Activated CD8-positive, alpha-beta memory T cell treated with anti-CD3 and anti-CD28 coated beads for 24 hours (primary cell): ENCODE measurements around the gene NYNRIN.
"Not testable (repeated sequence)": the region's sequence is repeated elsewhere in the genome, so short reads cannot be mapped to it uniquely, and the experiment has no call there.

Experiments used
- DNase-seq: peaks from one replicate; pipeline ENCODE4 v3.0.0-alpha.2; 2020

The NYNRIN gene

DNA sequence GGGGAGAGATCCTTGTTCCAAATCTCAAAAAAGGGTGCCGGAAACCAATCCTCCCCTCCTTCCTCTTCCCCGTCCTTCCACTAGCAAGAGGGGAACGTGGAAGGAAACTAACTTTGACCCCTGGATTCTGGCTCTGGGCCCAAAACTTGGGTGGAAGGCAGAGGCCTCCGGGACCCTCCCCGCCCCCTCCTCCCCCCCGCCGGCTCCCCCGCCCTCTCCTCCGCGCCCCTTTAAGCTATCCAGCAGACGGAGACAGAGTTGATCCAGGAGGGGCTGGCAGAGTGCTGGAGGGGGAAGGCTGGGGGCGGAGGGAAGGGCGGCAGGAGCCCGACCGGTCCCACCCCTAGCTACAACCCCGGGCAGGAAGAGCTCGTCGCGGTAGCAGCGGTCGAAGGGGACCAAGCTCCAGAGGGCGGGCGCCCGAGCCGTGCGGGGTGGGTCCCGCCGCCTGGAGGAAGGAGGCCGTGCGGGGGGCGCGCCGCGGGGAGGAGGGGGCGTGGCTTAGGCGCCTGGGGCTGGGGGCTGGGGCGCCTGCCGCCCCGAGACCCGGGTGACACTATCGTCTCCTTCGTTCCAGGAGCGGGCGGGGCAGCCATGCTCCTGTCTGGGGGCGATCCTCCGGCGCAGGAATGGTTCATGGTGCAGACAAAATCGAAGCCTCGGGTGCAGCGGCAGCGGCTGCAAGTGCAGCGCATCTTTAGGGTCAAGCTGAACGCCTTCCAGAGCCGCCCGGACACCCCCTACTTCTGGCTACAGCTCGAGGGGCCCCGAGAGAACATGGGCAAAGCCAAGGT is at the start of gene NYNRIN:
TSS of gene NYNRIN (plus strand) at position 351 of the 794 bp plus-strand sequence. CDS start at position 595, 244 bp downstream.
- DNase-seq: peak; percentile 65

DNA sequence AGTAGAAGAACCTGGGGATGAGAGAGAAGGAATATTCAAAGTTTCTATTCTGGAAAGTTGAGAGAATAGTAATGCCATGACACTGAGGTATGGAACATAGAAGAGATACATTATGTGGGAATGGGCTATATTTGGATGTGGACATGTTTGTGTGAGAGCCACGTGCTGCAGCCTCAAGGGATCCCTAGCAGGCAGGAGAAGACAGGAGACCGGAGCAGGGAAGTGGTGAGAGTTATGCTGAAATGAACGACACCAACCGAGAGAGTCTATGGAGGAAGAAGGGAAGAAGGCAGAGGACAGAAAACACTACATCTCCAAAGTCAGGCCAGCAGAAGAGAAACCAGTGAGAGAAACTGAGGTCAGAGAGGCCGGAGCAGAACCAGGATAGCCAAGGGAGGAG is 49.1 kb upstream of the NYNRIN start:
- no peak for DNase-seq

DNA sequence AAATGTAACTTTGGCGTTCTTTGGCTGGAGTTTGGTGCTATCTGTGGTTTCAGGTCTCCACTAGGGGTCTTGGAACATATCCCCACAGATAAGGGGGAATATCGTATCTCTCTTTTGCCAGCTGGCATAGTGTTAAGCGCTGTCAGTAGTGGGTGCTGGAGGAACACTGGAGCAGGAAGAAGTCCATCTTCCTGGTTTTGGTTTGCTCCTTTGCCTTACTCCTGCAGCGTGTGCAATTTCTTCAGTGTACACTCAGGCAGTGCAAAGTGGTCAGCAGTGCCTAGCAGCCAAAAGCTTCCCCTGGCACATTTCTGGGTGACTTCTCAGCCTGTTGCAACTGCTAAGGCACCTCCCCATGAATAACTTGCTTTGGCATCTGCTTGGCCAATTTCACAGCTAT is 47.3 kb upstream of the NYNRIN start:
- no peak for DNase-seq

DNA sequence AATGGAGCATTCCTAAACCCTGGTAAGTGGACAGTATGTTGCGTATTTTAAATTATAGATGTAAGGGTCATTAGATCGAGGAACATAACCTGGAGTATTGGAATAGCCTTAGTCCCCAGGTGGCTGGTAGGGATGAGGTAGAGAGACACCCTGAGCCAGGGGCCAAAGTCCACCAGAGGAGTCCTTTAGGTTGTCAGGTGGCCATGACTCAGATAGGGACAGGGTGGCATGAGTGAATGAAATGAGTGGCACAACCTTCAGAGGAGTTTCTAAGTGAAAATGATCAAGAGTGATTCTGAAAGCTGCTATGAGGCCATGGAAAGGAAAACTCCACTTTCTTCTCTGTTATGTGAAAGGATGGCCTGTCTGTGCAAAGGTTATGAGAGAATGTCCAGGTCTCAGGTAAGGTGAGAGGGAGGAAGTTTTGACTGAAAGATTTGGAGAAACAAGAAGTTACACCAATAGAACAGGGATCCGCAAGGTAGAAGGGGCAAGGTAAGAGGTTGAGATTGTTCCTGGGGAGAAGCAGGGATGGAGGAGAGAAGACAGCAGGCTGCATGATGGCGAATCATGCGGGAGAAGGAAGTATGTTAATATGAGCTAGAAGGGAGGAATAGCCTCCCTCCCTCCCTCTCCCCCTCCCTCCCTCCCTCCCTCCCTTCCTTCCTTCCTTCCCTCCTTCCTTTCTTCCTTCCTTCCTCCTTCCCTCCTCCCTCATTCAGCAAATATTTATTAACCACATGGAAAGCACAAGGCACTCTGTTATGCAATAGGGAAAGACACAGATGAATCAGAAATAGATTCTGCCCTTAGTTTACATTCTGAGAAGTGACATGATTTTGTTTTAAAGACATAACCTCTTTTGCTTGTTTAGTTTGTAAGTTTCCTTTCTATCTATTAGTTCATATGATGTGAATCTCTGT is 45.0 kb upstream of the NYNRIN start:
- no peak for DNase-seq

DNA sequence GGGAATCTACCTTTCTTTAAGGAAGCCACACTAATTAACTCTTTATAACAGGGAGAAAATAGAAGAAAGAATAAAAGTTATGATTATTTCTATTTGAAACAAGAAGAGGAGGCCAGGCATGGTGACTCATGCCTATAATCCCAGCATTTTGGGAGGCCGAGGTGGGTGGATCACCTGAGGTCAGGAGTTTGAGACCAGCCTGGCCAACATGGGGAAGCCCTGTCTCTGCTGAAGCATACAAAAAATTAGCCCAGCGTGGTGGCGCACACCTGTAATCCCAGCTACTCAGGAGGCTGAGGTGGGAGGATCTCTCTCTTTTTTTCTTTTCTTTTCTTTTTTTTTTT is 44.3 kb upstream of the NYNRIN start:
- DNase-seq: not testable (repeated sequence)

DNA sequence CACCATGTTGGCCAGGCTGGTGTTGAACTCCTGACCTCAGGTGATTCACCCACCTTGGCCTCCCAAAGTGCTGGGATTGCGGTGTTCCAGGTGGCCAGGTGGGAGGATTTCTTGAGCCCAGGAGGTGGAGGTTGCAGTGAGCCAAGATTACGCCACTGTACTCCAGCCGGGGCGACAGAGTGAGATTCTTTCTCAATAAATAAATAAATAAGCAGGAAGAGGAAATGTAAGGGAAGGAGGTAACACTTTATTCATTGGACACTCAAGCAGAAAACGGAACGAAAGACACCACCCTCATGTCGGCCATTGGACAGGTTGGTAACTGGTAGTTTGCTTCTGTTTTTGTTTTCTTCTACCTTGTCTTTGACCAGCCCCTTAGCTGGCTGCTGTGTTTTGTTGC is 43.8 kb upstream of the NYNRIN start:
- no peak for DNase-seq

DNA sequence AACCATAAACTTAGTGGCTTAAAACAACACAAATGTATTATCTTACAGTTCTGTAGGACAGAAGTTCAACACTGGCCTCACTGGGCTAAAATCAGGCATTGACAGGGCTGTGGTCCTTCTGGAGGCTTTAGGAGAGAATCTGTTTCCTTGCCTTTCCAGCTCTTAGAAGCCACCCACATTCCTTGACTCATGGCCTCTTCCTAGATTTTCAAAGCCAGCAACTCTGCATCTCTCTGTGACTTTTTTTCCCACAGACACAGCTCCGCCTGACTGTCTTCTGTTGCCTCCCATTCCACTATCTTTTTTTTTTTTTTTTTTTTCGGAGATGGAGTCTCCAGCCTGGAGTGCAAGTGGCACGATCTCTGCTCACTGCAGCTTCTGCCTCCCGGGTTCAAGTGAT is 42.6 kb upstream of the NYNRIN start:
- no peak for DNase-seq

DNA sequence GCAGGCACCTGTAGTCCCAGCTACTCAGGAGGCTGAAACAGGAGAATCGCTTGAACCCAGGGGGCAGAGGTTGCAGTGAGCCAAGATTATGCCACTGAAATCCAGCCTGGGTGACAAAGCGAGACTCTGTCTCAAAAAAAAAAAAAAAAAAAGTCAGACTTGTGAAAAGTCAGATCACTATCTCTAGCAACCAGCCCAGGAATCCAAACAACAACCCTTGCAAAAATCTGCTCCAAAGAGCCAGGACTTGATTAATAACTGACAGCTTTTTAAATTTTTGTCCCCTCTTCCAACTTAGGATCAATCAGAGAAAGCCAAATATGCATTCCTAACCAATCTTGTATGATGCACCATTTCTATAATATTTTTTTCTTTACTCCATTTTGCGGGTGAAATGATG is 38.5 kb upstream of the NYNRIN start:
- DNase-seq: no peak

DNA sequence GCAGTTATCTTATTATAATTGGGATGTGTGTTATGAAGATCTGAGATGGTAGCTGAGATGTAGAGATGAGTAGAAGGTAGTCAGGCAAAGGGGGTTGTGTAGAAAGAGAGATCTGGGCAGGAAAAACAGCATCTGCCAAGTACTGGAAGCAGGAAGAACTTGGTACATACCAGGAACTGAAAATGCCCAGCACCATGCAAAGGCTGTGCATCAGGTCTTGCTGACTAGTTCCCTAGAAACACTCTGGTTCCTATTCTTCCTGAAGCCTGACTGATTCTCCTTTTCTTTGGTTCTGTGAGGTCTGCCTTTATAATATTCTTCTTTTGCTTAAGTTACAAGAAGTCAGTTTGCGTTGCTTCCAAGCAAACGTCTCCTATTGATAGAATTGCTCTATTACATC is 37.5 kb upstream of the NYNRIN start:
- no peak for DNase-seq

DNA sequence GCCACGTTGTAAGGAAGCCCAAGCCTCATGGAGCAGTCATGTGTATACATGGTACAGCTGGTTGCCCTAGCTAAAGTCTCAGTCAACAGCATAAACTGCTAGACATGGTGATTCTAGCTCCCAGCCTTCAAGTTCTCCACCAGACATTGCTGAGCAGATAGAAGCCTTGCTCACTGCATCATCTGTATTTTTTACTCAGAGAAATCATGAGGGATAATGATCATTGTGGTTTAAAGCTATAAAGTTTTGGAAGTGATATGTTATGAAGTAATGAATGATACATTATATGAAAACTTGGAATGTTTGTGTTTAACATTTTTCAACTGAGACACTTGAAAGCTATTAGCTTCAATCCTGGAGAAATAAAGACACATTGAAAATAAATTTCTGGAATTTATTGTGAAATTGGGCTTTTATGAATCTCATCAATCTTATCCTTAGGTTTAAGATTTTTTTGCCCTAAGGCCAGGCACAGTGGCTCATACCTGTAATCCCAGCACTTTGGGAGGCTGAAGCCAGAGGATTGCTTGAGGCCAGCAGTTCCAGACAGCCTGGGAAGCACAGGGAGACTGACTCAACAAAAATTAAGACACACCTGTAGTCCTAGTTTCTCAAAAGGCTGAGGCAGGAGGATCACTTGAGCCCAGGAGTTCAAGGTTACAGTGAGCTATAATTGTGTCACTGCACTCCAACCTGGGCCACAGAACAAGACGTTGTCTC is 36.4 kb upstream of the NYNRIN start:
- DNase-seq: no peak

DNA sequence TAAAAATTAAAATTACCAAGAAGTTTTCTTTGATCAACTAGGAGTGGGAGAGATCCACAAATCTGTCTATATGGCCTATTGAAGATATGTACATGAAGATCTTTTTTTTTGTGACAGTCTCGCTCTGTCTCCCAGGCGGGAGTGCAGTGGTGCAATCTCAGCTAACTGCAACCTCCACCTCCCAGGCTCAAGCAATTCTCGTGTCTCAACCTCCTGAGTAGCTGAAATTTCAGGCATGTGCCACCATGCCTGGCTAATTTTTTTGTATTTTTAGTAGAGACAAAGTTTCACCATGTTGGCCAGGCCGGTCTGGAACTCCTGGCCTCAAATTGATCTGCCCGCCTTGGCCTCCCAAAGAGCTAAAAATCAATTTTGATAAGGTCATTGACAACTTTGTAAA is 35.4 kb upstream of the NYNRIN start:
- no peak for DNase-seq

DNA sequence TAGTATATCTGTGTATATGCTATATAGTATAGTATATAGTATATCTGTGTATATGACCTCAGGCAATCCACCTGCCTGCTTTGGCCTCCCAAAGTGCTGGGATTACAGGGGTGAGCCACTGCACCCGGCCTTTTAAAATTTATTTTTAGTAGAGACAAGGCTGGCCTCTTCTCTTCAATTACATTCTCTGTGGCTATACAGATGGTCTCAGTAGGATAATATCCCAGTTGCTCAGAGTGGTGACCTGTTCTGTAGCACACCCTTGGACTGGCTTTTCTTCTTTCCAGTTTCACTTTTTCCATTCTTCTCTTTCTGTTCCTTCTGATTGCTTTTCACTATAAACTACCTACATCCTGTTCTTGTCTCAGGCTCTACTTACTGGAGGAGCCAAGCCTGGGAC is 34.0 kb upstream of the NYNRIN start:
- DNase-seq: no peak

DNA sequence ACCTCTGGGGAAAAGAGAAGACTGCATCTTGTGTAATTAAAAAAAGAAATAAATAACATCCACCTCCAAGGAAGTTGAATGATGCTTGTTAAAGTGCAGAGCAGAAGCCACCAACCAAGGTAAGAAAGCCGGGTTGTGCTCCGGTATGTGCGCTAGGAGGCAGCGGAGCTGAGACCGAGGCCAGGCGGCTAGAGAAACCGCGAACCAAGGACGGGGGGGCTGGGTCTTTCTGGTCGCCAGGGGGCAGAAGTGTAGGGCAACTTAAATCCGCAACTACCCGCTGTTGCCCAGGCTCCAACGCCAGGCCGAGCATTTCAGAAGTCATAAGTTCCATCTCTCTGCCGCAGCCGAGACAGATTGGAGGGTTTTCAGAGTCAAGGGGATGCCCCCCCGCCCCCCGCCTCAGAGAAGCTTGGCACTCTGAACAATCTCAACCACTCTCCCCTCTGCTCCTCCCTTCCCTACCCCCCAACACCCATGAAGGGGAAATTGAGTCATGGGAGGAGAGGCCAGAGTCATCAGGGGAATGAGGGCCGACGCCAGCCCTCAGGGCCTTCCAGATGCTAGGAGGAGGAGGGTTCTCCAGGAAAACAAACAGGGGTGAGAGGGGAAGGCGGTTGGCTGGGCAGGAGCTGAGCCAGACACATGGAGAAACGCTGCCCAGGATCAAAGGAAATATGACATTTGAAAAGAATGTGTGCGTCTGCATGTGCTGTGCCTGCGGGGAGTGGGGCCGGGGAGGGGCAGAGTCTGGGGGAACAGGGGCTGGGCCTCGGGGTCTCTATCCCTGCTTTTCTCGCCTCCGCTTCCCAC is 33.0 kb upstream of the NYNRIN start:
- peak; percentile 84 for DNase-seq

DNA sequence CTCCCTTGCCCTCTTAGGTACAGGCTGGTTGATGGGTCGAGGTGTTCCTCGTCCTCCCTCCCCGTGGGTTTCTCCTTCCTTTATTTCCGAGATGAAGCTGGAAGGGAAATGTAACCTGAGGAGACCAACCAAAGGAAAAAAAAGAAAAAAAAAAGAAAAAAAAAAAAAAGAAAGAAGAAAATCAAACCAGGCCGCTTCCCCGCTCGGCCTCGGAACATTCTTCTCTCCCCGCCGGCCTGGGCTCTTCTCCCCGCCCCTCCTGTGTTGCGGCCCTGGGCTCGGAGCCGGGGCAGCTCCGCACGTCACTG is 32.4 kb upstream of the NYNRIN start:
- DNase-seq: no peak

DNA sequence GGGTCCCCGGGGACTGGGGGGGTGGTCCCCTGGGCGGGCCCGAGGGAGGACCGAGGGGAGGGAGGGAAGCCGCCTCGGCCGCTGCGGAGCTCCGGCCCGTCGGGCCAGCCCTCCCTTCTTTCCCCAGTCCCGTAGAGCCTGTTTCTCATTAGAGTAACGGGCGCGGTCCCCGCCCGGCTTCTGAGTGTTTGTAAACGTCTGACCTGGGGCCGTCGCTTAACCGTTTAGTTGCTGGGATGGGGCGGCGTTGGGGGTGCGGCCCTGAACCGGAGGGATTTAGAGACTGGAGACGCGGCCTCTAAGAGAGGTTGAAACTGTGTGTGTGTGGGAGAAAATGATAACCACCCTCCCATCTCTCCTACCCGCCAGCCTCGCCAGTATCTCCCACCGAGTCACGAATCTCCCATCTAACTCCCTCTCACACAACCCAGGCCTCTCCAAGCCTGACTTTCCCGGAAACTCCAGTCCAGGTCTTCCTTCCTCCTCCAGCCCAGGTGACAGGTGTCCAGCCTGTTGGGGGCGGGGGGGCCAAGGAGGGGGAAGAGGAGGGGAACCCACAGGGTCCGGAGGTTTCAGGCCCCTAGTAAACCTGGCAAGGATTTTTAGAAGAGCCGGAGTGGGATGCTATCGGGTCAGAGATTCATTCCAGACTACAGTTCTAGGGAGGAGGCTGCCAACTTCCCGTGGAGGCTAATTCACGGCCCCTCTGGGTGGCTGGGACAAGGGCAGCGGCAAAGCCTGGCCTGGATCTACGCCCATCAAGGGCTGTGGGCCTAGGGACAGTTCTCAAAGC is 31.9 kb upstream of the NYNRIN start:
- peak; percentile 74 for DNase-seq

DNA sequence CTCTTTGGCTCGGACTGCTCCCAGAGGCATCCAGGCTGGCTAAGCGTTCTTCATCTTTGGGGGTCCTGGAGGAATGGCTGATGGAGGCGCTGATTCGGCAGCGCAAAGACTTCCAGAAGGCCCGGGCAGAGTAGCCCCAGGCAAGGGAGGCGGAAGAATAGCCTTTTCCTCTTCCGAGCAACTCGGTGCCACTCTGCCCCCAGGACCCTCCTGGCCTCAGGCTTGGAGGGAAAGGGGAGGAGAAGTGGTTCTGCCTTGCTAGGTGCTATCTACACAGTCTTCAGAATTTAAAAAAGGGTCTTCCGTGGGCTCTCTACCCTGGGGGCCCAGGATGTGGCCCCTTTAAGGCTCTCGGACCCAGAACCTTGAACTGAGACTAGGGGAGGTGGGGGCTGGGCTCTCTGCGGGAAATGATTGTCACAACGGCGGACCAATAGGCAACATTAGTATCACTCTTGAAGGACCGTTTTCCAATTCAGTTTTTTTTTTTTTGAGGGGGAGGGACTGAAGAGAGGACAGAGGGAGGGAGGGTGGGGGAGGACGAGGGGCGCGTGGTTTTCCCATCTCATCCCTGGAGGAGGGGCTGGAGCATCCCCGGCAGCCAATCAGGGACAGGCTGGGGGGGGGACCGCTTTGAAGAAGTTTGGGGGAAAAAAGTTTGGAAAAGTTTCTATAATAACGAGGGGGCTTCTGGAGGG is 31.1 kb upstream of the NYNRIN start, which contains the start of gene NFATC4:
TSS of gene NFATC4 (plus strand) at position 671 of the 698 bp plus-strand sequence. CDS start 157 bp downstream, outside the sequence.
- DNase-seq: no peak

DNA sequence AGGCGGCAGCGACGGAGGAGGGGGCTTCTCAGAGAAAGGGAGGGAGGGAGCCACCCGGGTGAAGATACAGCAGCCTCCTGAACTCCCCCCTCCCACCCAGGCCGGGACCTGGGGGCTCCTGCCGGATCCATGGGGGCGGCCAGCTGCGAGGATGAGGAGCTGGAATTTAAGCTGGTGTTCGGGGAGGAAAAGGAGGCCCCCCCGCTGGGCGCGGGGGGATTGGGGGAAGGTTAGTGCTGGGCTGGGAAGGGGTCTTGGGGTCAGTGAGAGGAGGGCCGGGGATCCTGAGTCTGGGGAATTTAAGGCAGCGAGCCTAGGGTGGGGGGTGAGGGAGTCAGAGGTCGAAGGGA is 30.6 kb upstream of the NYNRIN start:
- no peak for DNase-seq

DNA sequence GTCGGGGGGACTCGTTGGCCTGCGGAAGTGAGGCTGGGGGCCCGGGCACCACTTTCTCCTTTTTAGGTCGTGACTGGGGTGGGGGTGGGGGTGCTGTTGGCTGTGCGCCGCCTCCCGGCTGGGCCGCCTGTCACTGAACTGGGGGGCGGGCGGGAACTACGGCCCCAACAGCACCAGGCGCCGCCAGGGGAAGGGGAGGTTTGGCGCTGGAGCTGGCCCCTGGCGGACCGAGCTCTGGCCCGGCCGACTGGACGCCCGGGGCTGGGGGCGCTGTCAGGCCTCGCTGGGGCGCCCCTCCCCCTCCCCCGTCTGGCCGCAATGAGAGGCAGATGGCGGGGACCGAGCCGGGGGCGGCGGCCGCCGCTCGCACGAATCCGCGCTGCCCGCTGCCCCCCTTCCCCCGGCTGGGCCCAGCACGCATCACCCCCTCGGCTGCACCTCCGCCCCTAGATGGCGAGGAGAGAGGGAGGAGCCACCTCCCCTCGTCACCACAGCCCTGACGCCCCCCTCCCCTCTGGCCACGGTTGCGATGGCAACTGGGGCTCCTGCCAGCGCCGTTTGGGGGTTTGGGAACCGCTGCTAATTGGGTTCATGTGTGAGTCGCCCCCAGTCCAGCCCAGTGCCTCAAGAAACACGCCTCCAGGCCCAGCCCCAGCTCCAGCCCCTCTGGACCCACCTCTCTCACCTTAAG is 30.1 kb upstream of the NYNRIN start:
- peak; percentile 68 for DNase-seq

DNA sequence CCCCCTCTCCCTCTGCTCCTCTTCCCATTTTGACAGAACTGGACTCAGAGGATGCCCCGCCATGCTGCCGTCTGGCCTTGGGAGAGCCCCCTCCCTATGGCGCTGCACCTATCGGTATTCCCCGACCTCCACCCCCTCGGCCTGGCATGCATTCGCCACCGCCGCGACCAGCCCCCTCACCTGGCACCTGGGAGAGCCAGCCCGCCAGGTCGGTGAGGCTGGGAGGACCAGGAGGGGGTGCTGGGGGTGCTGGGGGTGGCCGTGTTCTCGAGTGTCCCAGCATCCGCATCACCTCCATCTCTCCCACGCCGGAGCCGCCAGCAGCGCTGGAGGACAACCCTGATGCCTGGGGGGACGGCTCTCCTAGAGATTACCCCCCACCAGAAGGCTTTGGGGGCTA is 29.3 kb upstream of the NYNRIN start:
- no peak for DNase-seq

DNA sequence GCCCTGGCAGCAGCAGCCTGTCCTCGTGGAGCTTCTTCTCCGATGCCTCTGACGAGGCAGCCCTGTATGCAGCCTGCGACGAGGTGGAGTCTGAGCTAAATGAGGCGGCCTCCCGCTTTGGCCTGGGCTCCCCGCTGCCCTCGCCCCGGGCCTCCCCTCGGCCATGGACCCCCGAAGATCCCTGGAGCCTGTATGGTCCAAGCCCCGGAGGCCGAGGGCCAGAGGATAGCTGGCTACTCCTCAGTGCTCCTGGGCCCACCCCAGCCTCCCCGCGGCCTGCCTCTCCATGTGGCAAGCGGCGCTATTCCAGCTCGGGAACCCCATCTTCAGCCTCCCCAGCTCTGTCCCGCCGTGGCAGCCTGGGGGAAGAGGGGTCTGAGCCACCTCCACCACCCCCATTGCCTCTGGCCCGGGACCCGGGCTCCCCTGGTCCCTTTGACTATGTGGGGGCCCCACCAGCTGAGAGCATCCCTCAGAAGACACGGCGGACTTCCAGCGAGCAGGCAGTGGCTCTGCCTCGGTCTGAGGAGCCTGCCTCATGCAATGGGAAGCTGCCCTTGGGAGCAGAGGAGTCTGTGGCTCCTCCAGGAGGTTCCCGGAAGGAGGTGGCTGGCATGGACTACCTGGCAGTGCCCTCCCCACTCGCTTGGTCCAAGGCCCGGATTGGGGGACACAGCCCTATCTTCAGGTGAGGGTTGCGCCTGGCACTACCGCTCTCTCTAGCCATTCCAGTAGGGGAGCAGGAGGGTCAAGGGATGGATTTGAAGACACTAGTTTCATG is 28.7 kb upstream of the NYNRIN start:
- DNase-seq: no peak
